ENCODE data around the gene MMEL1. TPM values are rescaled to one million over a fixed set of nuclear protein-coding genes. Genes with fewer than 3 reads are reported as not detected.
"Not testable (repeated sequence)": the region's sequence is repeated elsewhere in the genome, so short reads cannot be mapped to it uniquely, and the experiment has no call there.

MMEL1 gene
- total RNA-seq, 2 experiments from 2014 or later: 3.7 to 4.0 TPM

- POLR2A ChIA-PET: interaction anchor here (1.3 to 5.1 kb wide), 5 partner anchors 20 to 192 kb away, joined by 3 to 130 read pairs (median 42); partner anchors contain the start of genes MORN1, RER1 and TNFRSF14
Measured at GRCh38 chr1:2583331-2583791, 49.5 kb downstream of the MMEL1 start.

GRCh38 chr1:2582391-2582790 lies 50.4 kb downstream of the MMEL1 start:
- Mint-ChIP-seq H3K9me3 (ENCODE audit: insufficient read depth) (no peaks in the 10 kb centered on the region), H3K27me3 (ENCODE audit: low read depth) (no peaks in the 10 kb centered on the region), H3K36me3 (ENCODE audit: low read depth) (peaks cover 13% of the 10 kb centered on the region), H3K27ac (no peak overlapping the region), H3K4me1 (ENCODE audit: low read depth) (peaks cover 60% of the 10 kb centered on the region), H3K4me3 (no peak overlapping the region)
- DNase-seq (no peak), ATAC-seq (no peak)
- CTCF ChIA-PET: interaction anchor here (5.0 kb wide), 1 partner anchor 35 kb away, joined by 28 read pairs; no protein-coding TSS in a partner anchor
- POLR2A ChIA-PET: interaction anchor here (3.2 kb wide), 1 partner anchor 26 kb away, joined by 13 read pairs; the partner anchor contains the start of gene TNFRSF14

More at GRCh38 chr1:2583331-2583791, 49.5 kb downstream of the MMEL1 start:
- no peak for ATAC-seq
- CTCF ChIA-PET: interaction anchor here (1.0 to 5.0 kb wide), 4 partner anchors 11 to 389 kb away, joined by 5 to 32 read pairs (median 16); partner anchors contain the start of gene FAAP20
- Mint-ChIP-seq H3K27me3 (ENCODE audit: low read depth) (no peaks in the 10 kb centered on the region), H3K4me3 (peak overlapping the region; percentile 82), H3K9me3 (ENCODE audit: insufficient read depth) (no peaks in the 10 kb centered on the region), H3K36me3 (ENCODE audit: low read depth) (peaks cover 13% of the 10 kb centered on the region), H3K4me1 (ENCODE audit: low read depth) (peaks cover 55% of the 10 kb centered on the region), H3K27ac (peak overlapping the region; percentile 93)
- no peak for DNase-seq

- H3K9me3 Mint-ChIP-seq (ENCODE audit: insufficient read depth): no peaks in the 10 kb centered on the region
- ATAC-seq (no peak), DNase-seq (no peak)
- H3K4me1 Mint-ChIP-seq (ENCODE audit: low read depth): peaks cover 73% of the 10 kb centered on the region
- ChIA-PET CTCF (interaction anchor here (0.6 kb wide), 1 partner anchor 19 kb away, joined by 3 read pairs; no protein-coding TSS in a partner anchor), POLR2A (interaction anchor here (3.2 kb wide), 1 partner anchor 25 kb away, joined by 13 read pairs; the partner anchor contains the start of gene TNFRSF14)
- no peaks in the 10 kb centered on the region for H3K27me3 Mint-ChIP-seq (ENCODE audit: low read depth)
- H3K36me3 Mint-ChIP-seq (ENCODE audit: low read depth): peaks cover 13% of the 10 kb centered on the region
- no peak overlapping the region for H3K4me3 Mint-ChIP-seq
- H3K27ac Mint-ChIP-seq: no peak overlapping the region
Measured at GRCh38 chr1:2580691-2581090, 52.1 kb downstream of the MMEL1 start.

DNA sequence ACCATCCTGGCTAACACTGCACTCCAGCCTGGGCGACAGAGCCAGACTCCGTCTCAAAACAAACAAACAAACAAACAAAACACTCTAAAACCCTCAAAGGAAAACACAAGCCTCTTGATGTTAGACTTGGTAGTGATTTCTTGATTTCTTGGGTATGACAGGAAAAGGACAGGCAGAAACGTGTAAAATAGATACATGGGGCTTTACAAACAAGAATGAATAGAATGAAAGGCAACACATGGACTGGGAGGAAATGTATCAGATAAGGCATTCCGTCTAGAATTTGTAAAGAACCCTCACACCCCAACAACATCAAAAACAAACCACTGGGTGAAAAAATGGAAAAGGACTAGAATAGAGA lies 54.1 kb downstream of the MMEL1 start:
- ATAC-seq: no peak
- ChIA-PET POLR2A (interaction anchor here (1.3 to 3.1 kb wide), 5 partner anchors 7 to 32 kb away, joined by 5 to 60 read pairs (median 17); partner anchors contain the start of genes PRXL2B and TNFRSF14), CTCF (interaction anchor here (1.4 to 3.6 kb wide), 5 partner anchors 7 to 53 kb away, joined by 6 to 19 read pairs (median 7); partner anchors contain the start of genes PANK4, PRXL2B and TNFRSF14)
- Mint-ChIP-seq H3K27ac (peak overlapping the region; percentile 93), H3K36me3 (ENCODE audit: low read depth) (peaks cover 12% of the 10 kb centered on the region), H3K4me1 (ENCODE audit: low read depth) (peaks cover 67% of the 10 kb centered on the region), H3K4me3 (peak overlapping the region; percentile 65), H3K9me3 (ENCODE audit: insufficient read depth) (peaks cover 6% of the 10 kb centered on the region), H3K27me3 (ENCODE audit: low read depth) (no peaks in the 10 kb centered on the region)
- no peak for DNase-seq

- H3K4me1 Mint-ChIP-seq (ENCODE audit: low read depth): peaks cover 64% of the 10 kb centered on the region
- H3K4me3 Mint-ChIP-seq: peak overlapping the region; percentile 65
- ATAC-seq (peak; percentile 44), DNase-seq (peak; percentile 70)
- H3K36me3 Mint-ChIP-seq (ENCODE audit: low read depth): peaks cover 16% of the 10 kb centered on the region
- CTCF ChIA-PET: interaction anchor here (0.8 to 3.6 kb wide), 8 partner anchors 9 to 186 kb away, joined by 3 to 19 read pairs (median 6); partner anchors contain the start of genes MORN1, PANK4, PRXL2B and RER1
- peak overlapping the region; percentile 93 for H3K27ac Mint-ChIP-seq
- not testable (repeated sequence) for H3K27me3 Mint-ChIP-seq (ENCODE audit: low read depth)
- POLR2A ChIA-PET: interaction anchor here (0.6 to 3.1 kb wide), 11 partner anchors 8 to 185 kb away, joined by 3 to 60 read pairs (median 4); partner anchors contain the start of genes PANK4, PRXL2B, RER1 and TNFRSF14
- peaks cover 17% of the 10 kb centered on the region for H3K9me3 Mint-ChIP-seq (ENCODE audit: insufficient read depth)
Measured at GRCh38 chr1:2577565-2578075, 55.2 kb downstream of the MMEL1 start.

GRCh38 chr1:2575801-2576663 lies 56.8 kb downstream of the MMEL1 start:
- no peak overlapping the region for H3K4me3 Mint-ChIP-seq
- ChIA-PET CTCF (interaction anchor here (3.6 kb wide), 1 partner anchor 14 kb away, joined by 17 read pairs; no protein-coding TSS in a partner anchor), POLR2A (interaction anchor here (0.6 to 3.1 kb wide), 3 partner anchors 9 to 28 kb away, joined by 4 to 60 read pairs (median 5); partner anchors contain the start of gene TNFRSF14)
- peaks cover 56% of the 10 kb centered on the region for H3K4me1 Mint-ChIP-seq (ENCODE audit: low read depth)
- H3K27me3 Mint-ChIP-seq (ENCODE audit: low read depth): peaks cover 5% of the 10 kb centered on the region
- peaks cover 18% of the 10 kb centered on the region for H3K36me3 Mint-ChIP-seq (ENCODE audit: low read depth)
- peak overlapping the region; percentile 55 for H3K27ac Mint-ChIP-seq
- no peak for ATAC-seq
- DNase-seq: no peak
- H3K9me3 Mint-ChIP-seq (ENCODE audit: insufficient read depth): peaks cover 20% of the 10 kb centered on the region

DNA sequence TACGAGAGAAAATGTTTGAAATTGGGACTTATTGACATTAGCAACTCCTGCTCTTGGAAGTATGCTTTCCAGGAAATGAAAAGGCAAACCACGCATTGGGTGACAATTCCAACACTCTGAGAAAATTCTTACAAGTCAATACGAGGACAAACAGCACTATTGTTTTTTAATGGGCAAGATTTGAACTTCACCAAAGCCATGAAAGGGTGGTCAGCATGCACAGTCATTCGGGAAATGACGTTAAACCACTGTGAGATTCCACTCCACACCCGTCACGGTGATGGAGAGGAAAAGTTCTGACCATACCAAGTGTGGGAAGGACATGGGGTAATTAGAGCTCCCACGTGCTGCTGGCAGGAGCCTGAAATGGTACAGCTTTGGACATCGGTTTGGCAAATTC lies 58.5 kb downstream of the MMEL1 start:
- DNase-seq (no peak), ATAC-seq (no peak)
- ChIA-PET POLR2A (interaction anchor here (1.1 kb wide), 1 partner anchor 11 kb away, joined by 3 read pairs; no protein-coding TSS in a partner anchor), CTCF (interaction anchor here (1.1 to 2.2 kb wide), 2 partner anchors 13 to 18 kb away, joined by 4 to 9 read pairs; partner anchors contain the start of gene TNFRSF14)
- no peak overlapping the region for H3K4me3 Mint-ChIP-seq
- no peak overlapping the region for H3K27ac Mint-ChIP-seq
- H3K4me1 Mint-ChIP-seq (ENCODE audit: low read depth): peaks cover 42% of the 10 kb centered on the region
- H3K9me3 Mint-ChIP-seq (ENCODE audit: insufficient read depth): peaks cover 20% of the 10 kb centered on the region
- H3K36me3 Mint-ChIP-seq (ENCODE audit: low read depth): peaks cover 18% of the 10 kb centered on the region
- H3K27me3 Mint-ChIP-seq (ENCODE audit: low read depth): peaks cover 5% of the 10 kb centered on the region

DNA sequence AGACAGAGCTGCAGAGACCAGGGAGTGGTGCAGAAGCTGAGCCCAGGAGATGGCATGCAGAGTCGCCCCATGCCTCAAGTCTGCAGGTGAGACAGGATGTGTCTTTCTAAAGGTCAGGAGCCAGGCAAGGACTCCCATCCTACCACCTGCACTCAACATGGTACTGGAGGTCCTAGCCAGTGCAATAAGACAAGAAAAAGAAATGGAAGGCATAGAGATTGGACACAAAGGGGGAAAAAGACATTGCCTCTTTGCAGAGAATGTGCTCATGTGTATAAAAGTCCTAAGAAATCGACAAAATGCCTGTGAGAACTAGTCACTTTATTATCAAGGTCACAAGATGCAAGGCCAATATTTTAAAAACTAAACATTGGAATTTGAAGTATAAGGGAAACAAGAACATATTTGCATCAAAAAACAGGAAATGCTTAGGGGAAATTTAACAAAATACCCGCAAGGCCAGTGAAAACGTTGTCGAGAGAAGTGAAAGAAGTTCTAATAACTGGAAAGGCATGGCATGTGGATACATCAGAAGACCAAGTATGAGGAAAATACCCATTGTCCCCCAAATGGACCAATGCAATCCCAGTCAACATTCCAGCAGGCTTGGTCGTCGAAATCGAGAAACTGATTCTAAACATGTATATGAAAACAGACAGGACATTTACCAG lies 59.4 kb downstream of the MMEL1 start:
- no peak overlapping the region for H3K4me3 Mint-ChIP-seq
- peaks cover 20% of the 10 kb centered on the region for H3K9me3 Mint-ChIP-seq (ENCODE audit: insufficient read depth)
- DNase-seq (no peak), ATAC-seq (no peak)
- peaks cover 34% of the 10 kb centered on the region for H3K4me1 Mint-ChIP-seq (ENCODE audit: low read depth)
- ChIA-PET POLR2A (interaction anchor here (1.1 kb wide), 1 partner anchor 12 kb away, joined by 3 read pairs; no protein-coding TSS in a partner anchor), CTCF (interaction anchor here (1.2 to 2.2 kb wide), 2 partner anchors 10 to 12 kb away, joined by 5 to 9 read pairs; no protein-coding TSS in a partner anchor)
- H3K36me3 Mint-ChIP-seq (ENCODE audit: low read depth): peaks cover 15% of the 10 kb centered on the region
- no peak overlapping the region for H3K27ac Mint-ChIP-seq
- H3K27me3 Mint-ChIP-seq (ENCODE audit: low read depth): peaks cover 5% of the 10 kb centered on the region

DNA sequence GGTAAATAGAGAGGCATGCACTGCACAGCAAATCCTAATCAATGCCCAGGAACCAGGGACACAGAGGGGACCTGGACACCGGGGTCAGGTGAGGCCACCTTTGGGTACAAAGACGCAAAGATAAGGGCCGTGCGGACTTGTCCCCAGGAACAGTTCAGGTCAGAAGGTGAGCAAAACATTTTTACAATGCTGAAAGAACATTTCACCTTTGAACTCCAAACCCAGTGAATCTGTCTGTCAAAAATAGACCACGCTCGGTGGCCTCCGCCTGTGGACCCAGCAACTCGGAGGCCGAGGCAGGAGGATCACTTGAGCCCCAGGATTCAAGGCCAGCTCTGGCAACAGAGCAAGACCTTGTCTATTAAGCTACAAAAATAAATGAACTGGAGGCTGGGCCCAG lies 61.5 kb downstream of the MMEL1 start:
- peaks cover 5% of the 10 kb centered on the region for H3K27me3 Mint-ChIP-seq (ENCODE audit: low read depth)
- no peak overlapping the region for H3K27ac Mint-ChIP-seq
- ATAC-seq: no peak
- CTCF ChIA-PET: interaction anchor here (1.3 to 2.5 kb wide), 2 partner anchors 10 to 15 kb away, joined by 3 to 16 read pairs; partner anchors contain the start of gene TNFRSF14
- no peak overlapping the region for H3K4me3 Mint-ChIP-seq
- POLR2A ChIA-PET: interaction anchor here (0.8 to 1.6 kb wide), 3 partner anchors 10 to 15 kb away, joined by 3 to 13 read pairs (median 4); partner anchors contain the start of gene TNFRSF14
- H3K9me3 Mint-ChIP-seq (ENCODE audit: insufficient read depth): peaks cover 20% of the 10 kb centered on the region
- H3K36me3 Mint-ChIP-seq (ENCODE audit: low read depth): peaks cover 15% of the 10 kb centered on the region
- no peak for DNase-seq
- H3K4me1 Mint-ChIP-seq (ENCODE audit: low read depth): peaks cover 18% of the 10 kb centered on the region

DNA sequence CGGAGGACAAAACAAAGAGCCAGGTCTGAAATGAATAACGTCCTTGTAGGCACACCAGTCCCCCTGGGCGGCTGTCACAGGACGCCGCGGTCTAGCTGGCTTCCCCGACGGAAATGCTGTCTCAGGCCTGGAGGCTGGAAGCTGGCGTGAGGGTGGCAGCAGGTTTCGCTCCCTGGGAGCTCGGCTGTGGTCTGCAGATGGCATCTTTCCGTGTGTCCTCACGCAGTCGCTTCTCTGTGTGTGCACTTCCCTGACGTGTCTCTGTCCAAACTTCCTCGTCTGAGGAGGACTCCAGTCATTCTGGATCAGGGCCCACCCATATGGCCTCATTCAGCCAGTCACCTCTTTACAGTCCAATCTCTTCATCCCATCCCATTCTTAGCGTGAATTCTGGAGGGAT lies 62.5 kb downstream of the MMEL1 start:
- H3K27me3 Mint-ChIP-seq (ENCODE audit: low read depth): peaks cover 5% of the 10 kb centered on the region
- ChIA-PET POLR2A (interaction anchor here (1.5 to 1.6 kb wide), 2 partner anchors 9 to 15 kb away, joined by 4 to 13 read pairs; no protein-coding TSS in a partner anchor), CTCF (interaction anchor here (2.5 kb wide), 1 partner anchor 9 kb away, joined by 16 read pairs; no protein-coding TSS in a partner anchor)
- H3K27ac Mint-ChIP-seq: no peak overlapping the region
- DNase-seq (no peak), ATAC-seq (no peak)
- H3K36me3 Mint-ChIP-seq (ENCODE audit: low read depth): peaks cover 15% of the 10 kb centered on the region
- peaks cover 20% of the 10 kb centered on the region for H3K9me3 Mint-ChIP-seq (ENCODE audit: insufficient read depth)
- H3K4me1 Mint-ChIP-seq (ENCODE audit: low read depth): peaks cover 9% of the 10 kb centered on the region
- H3K4me3 Mint-ChIP-seq: no peak overlapping the region

All from activated CD8-positive, alpha-beta T cell treated with anti-CD3 and anti-CD28 coated beads, Interleukin-2, amount 10 ng/mL, durations not matched to agents 7 days and 5 days (primary cell).